K562 (cell line): ENCODE data around the gene LTA4H. TPM values are rescaled to one million over a fixed set of nuclear protein-coding genes. Genes with fewer than 3 reads are reported as not detected.

Experiments
- ATAC-seq: fragments of 200-7000 bp; cut with Tn5 transposase; 3 replicates; pipeline ENCODE4 v1.9.1; 2020; ENCODE audit warnings: moderate library complexity
- BruUV-seq: library from RNA; stranded (reverse); fragments of 400-500 nt; replicated peaks from 2 replicates; lab custom pipeline; 2021; lab: Mats Ljungman, UMichigan
- CTCF ChIA-PET: fragments of 300-600 bp; formaldehyde crosslinking; extraction: SDS; loops from one replicate; lab custom pipeline; 2021; ENCODE audit warnings: low intra/inter-chr PET ratio; lab: Yijun Ruan, JAX
- POLR2A ChIA-PET: fragments of 300-600, 350-650 bp; sonication (Branson Sonifier 250); formaldehyde crosslinking; extraction: SDS; loops from one replicate; lab custom pipeline; 2021; ENCODE audit warnings: antibody characterized with exemption, inconsistent platforms; lab: Yijun Ruan, JAX
- DNase-seq, 4 experiments: peaks; one replicate each; pipeline versions ENCODE4 v3.0.0 to v3.0.0-alpha.2; 2011 to 2018; ENCODE audit warnings: low spot score in 3 of 4, mixed read lengths in 3 of 4; ENCODE audit errors: extremely low read depth in 1 of 4
- FAIRE-seq: peaks from 2 replicates; lab custom pipeline; 2011; peaks lifted over from hg19 to GRCh38; lab: Jason Lieb, UNC
- H2AFZ ChIP-seq: 2 replicates; pipeline ENCODE4 v1.6.0; 2011; ENCODE audit warnings: low read depth, low read length, control low read depth, inconsistent platforms
- H3K27ac ChIP-seq: fragments of 200-600 bp; 3 replicates; pipeline ENCODE4 v1.8.0; 2011; ENCODE audit warnings: low read depth, mild to moderate bottlenecking, control low read depth, inconsistent platforms, low read length, moderate library complexity, mixed read lengths; ENCODE audit errors: extremely low read depth
- H3K27me3 ChIP-seq, 2 experiments: fragments of 300-600 bp in 1 of 2; 2 replicates in 1 of 2; 3 replicates in 1 of 2; pipeline versions ENCODE4 v1.6.0 to v1.8.0; 2011; ENCODE audit warnings: inconsistent platforms in 2 of 2, low read length in 2 of 2, mild to moderate bottlenecking in 1 of 2, mixed read lengths in 1 of 2, moderate library complexity in 1 of 2; ENCODE audit not compliant: control insufficient read depth in 2 of 2, insufficient read depth in 2 of 2
- H3K36me3 ChIP-seq: fragments of 300-600 bp; 3 replicates; pipeline ENCODE4 v1.8.0; 2011; ENCODE audit warnings: mild to moderate bottlenecking, low read length, inconsistent platforms; ENCODE audit not compliant: control insufficient read depth, insufficient read depth
- H3K4me1 ChIP-seq, 2 experiments: fragments of 200-600 bp in 1 of 2; replicated peaks in 1 of 2; 2 replicates in 1 of 2; 3 replicates in 1 of 2; pipeline versions ENCODE4 v1.5.1 to v1.8.0; 2011; ENCODE audit warnings: inconsistent platforms in 2 of 2, low read length in 2 of 2, mild to moderate bottlenecking in 1 of 2, mixed read lengths in 1 of 2, moderate library complexity in 1 of 2; ENCODE audit not compliant: control insufficient read depth in 2 of 2, insufficient read depth in 2 of 2
- H3K4me2 ChIP-seq: 2 replicates; pipeline ENCODE4 v1.6.1; 2011; ENCODE audit warnings: low read length, control low read depth, inconsistent platforms, mixed read lengths; ENCODE audit not compliant: insufficient read depth
- H3K4me3 ChIP-seq: fragments of 200-600 bp; sonication (generic), shearing (Covaris generic); 2 replicates; pipeline ENCODE4 v1.5.1; 2016; ENCODE audit warnings: control low read depth, inconsistent platforms
- H3K79me2 ChIP-seq: fragments of 200-600 bp; 3 replicates; pipeline ENCODE4 v1.8.0; 2011; ENCODE audit warnings: low read length, inconsistent platforms; ENCODE audit not compliant: control insufficient read depth, insufficient read depth
- H3K9ac ChIP-seq, 2 experiments: 2 replicates each; pipeline versions ENCODE4 v1.6.0 to v1.6.1; 2011; ENCODE audit warnings: low read depth in 2 of 2, low read length in 2 of 2, control low read depth in 1 of 2, inconsistent platforms in 1 of 2, mild to moderate bottlenecking in 1 of 2, mixed read lengths in 1 of 2; ENCODE audit not compliant: insufficient read depth in 1 of 2
- H3K9me1 ChIP-seq: one replicate; pipeline ENCODE4 v1.6.0; 2011; ENCODE audit warnings: inconsistent platforms, mild to moderate bottlenecking, low read length, moderate library complexity; ENCODE audit not compliant: control insufficient read depth, insufficient read depth
- H3K9me3 ChIP-seq: replicated peaks from 2 replicates; pipeline ENCODE4 v1.5.1; 2011; ENCODE audit warnings: low read depth, low read length, inconsistent platforms; ENCODE audit not compliant: control insufficient read depth, insufficient read depth
- H4K20me1 ChIP-seq: replicated peaks from 2 replicates; pipeline ENCODE4 v1.6.1; 2011; ENCODE audit warnings: low read length, inconsistent platforms, mixed read lengths; ENCODE audit not compliant: control insufficient read depth, insufficient read depth
- ATF3 ChIP-seq, 2 experiments: fragments of 450-650 bp in 1 of 2; sonication (generic) in 1 of 2; formaldehyde crosslinking in 1 of 2; IDR thresholded peaks in 1 of 2; conservative IDR thresholded peaks in 1 of 2; 2 replicates each; pipeline versions ENCODE4 v1.6.1 to v1.8.1; 2016 to 2023; ENCODE audit warnings: mild to moderate bottlenecking in 2 of 2, moderate library complexity in 2 of 2, inconsistent platforms in 1 of 2, missing genetic modification reagents in 1 of 2
- ATF4 ChIP-seq: fragments of 450-650 bp; formaldehyde crosslinking; IDR thresholded peaks from 2 replicates; pipeline ENCODE4 v1.4.0; 2022; ENCODE audit warnings: mild to moderate bottlenecking, moderate library complexity
- DNMT1 ChIP-seq: fragments of 450-650 bp; IDR thresholded peaks from 2 replicates; pipeline ENCODE4 v1.6.1; 2016; ENCODE audit warnings: antibody characterized with exemption, mild to moderate bottlenecking
- RAD21 ChIP-seq, 2 experiments: fragments of 250-450 bp in 1 of 2; fragments of 450-650 bp in 1 of 2; sonication (Bioruptor Pico) in 1 of 2; formaldehyde crosslinking in 1 of 2; IDR thresholded peaks in 1 of 2; conservative IDR thresholded peaks in 1 of 2; 2 replicates each; pipeline versions ENCODE4 v1.4.0 to v1.8.0; 2020 to 2022; ENCODE audit warnings: mild to moderate bottlenecking in 2 of 2, moderate library complexity in 1 of 2
- WGBS: fragments of 100-300 bp; shearing (Covaris generic); methylation state at CpG from one replicate; pipeline ENCODE4 v1.1.6; 2016; ENCODE audit warnings: low coverage, mixed read lengths; ENCODE audit not compliant: insufficient coverage; ENCODE audit errors: missing lambda C conversion rate; 5-methylcytosine and 5-hydroxymethylcytosine counted together
- in situ Hi-C: fragments of 300-500 bp; cut with MboI; formaldehyde crosslinking; loops from 4 replicates; pipeline ENCODE4 v1.15.0; 2018; ENCODE audit warnings: inconsistent platforms, mixed read lengths
- intact Hi-C: fragments of 100-400 bp; cut with micrococcal nuclease; formaldehyde crosslinking; loops from 2 replicates; pipeline ENCODE4 v1.14.2; 2022
- polyA plus RNA-seq, 8 experiments: library from polyadenylated mRNA; depleted of rRNA in 4 of 8; stranded (reverse) in 5 of 8; unstranded in 3 of 8; fragments of >200 nt; fragmentation: Nextera tagmentation in 2 of 8; fragmentation: Illumina TruSeq in 1 of 8; extraction: Ambion mirVana in 2 of 8; extraction: Trizol in 1 of 8; gene quantifications; 2 replicates each; pipeline versions ENCODE4 v1.2.1 to v1.2.3, GENCODE V29; 2011 to 2014; ENCODE audit warnings: inconsistent platforms in 1 of 8, missing spikeins in 1 of 8
- total RNA-seq, 7 experiments: library from RNA; depleted of rRNA in 6 of 7; stranded (reverse); fragments of >200 nt in 6 of 7; fragmentation: Illumina TruSeq in 2 of 7; extraction: Trizol in 2 of 7; gene quantifications; 2 replicates each; pipeline versions ENCODE4 v1.2.1 to v1.2.3, GENCODE V29; 2011 to 2021; ENCODE audit warnings: low replicate concordance in 1 of 7

LTA4H gene
- total and polyA plus RNA-seq, 9 of the 15 experiments (the other 6 are each of a cell fraction or from before 2014, with no cell fraction given), result 25.2 to 58.1 (median 40.5) TPM

DNA sequence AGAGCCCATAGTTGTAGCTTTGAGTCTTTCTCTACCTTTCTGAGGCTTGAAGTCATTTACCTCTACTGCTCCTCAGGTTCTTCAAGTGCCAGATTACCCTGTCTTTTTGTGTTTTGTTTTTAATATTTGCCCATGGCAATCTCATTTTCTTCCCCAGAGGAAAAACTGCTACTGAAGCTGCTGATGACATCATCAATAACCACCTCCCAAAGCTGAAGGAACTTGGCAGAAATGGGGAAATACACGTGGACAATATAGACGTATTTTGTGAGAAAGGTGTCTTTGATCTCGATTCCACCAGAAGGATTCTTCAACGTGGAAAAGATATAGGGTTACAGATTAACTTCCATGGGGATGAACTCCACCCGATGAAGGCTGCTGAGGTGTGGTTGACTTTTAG, 75.1 kb downstream of the LTA4H start:
- peaks cover 2 to 8% of the 10 kb centered on the region in 2 experiments; a peak in 3 of 5 replicates for H3K27me3 ChIP-seq
- no peaks in the 10 kb centered on the region for H3K9me3 ChIP-seq
- peak; percentile 76 for TF ChIP-seq ATF3 (IDR thresholded peaks at IDR 0.05)
- no peak for TF ChIP-seq ATF3 (CRISPR knock-in tag; conservative IDR thresholded peaks at IDR 0.05)
- no peak for TF ChIP-seq DNMT1
- H2AFZ ChIP-seq, result no peak overlapping the region
- H3K4me1 ChIP-seq, result no peaks in the 10 kb centered on the region
- DNase-seq, result no peak
- H3K4me2 ChIP-seq, result no peak overlapping the region
- no peaks in the 10 kb centered on the region for H3K79me2 ChIP-seq
- no peak for ATAC-seq
- no peaks in the 10 kb centered on the region for H4K20me1 ChIP-seq
- no TSS peak for BruUV-seq
- H3K4me3 ChIP-seq, result no peak overlapping the region
- H3K36me3 ChIP-seq, result no peaks in the 10 kb centered on the region
- in situ Hi-C loops (no loop called here), intact Hi-C loops (no loop called here)
- no peaks in the 10 kb centered on the region for H3K9me1 ChIP-seq
- no peak for FAIRE-seq
- H3K9ac ChIP-seq, result no peak overlapping the region
- H3K27ac ChIP-seq, result no peak overlapping the region
- CTCF ChIA-PET, result no interaction called here
- POLR2A ChIA-PET, result interaction anchor here (1.0 kb wide), 1 partner anchor 19 kb away, joined by 5 read pairs; no protein-coding TSS in a partner anchor
- 0% methylated on average over 5 of the region's 5 CpGs for WGBS

GRCh38 chr12:95959107-95959506, 76.3 kb downstream of the LTA4H start:
- no TSS peak for BruUV-seq
- intact Hi-C loops, result no loop called here
- no peaks in the 10 kb centered on the region for H3K79me2 ChIP-seq
- H3K4me1 ChIP-seq, result no peaks in the 10 kb centered on the region
- no peaks in the 10 kb centered on the region for H3K9me1 ChIP-seq
- no peaks in the 10 kb centered on the region for H3K36me3 ChIP-seq
- FAIRE-seq (no peak), ATAC-seq (peak; percentile 53; the same call in 1 of the 3 replicates), DNase-seq (no peak)
- peaks cover 2 to 8% of the 10 kb centered on the region in 2 experiments; a peak in 3 of 5 replicates for H3K27me3 ChIP-seq
- H3K27ac ChIP-seq, result no peak overlapping the region
- no peak overlapping the region for H3K9ac ChIP-seq
- in situ Hi-C loops, result no loop called here
- no peaks in the 10 kb centered on the region for H4K20me1 ChIP-seq
- no peak overlapping the region for H2AFZ ChIP-seq
- ChIA-PET CTCF (no interaction called here), POLR2A (interaction anchor here (0.6 to 0.7 kb wide), 2 partner anchors 62 to 63 kb away, joined by 3 read pairs; no protein-coding TSS in a partner anchor)
- H3K9me3 ChIP-seq, result no peaks in the 10 kb centered on the region
- H3K4me3 ChIP-seq, result no peak overlapping the region
- TF ChIP-seq ATF4 (no peak), RAD21 (CRISPR knock-in tag; conservative IDR thresholded peaks at IDR 0.05 in 1 of 2, IDR thresholded peaks at IDR 0.05 in 1 of 2) (peak in 1 of 2 experiments; percentile 29; a peak in 1 of 4 replicates)
- WGBS, result 11% methylated on average over 1 of the region's 1 CpG
- no peak overlapping the region for H3K4me2 ChIP-seq
